PC-3 (cell line): ENCODE results near the gene PLLP.

Experiments
- EZH2phosphoT487 ChIP-seq: fragments of 300-600 bp; sonication (generic); IDR thresholded peaks from 2 replicates; pipeline ENCODE4 v1.6.1; 2018; ENCODE audit warnings: mild to moderate bottlenecking, antibody characterized with exemption, low read length, borderline replicate concordance
- TF ChIP-seq, protein P1 (sequence below): fragments of 300-600 bp; sonication (generic); conservative IDR thresholded peaks from 2 replicates; pipeline ENCODE4 v1.5.1; 2017; ENCODE audit warnings: antibody characterized with exemption, low read depth, mild to moderate bottlenecking, low read length

DNA sequence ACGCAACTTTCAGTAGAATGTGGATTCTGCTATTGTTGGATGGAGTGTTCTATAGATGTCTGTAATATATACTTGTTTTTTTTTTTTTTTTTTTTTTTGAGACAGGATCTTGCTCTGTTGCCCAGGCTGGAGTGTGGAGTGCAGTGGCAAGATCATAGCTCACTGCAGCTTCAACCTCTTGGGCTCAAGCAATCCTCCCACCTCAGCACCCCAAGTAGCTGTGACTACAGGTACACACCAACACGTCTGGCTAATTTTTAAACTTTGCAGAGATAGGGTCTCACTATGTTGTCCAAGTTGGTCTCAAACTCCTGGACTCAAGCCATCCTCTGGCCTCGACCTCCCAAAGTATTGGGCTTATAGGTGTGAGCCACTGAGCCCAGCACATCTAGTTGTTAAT is 46.9 kb upstream of the PLLP start:
- TF ChIP-seq, protein P1, sequence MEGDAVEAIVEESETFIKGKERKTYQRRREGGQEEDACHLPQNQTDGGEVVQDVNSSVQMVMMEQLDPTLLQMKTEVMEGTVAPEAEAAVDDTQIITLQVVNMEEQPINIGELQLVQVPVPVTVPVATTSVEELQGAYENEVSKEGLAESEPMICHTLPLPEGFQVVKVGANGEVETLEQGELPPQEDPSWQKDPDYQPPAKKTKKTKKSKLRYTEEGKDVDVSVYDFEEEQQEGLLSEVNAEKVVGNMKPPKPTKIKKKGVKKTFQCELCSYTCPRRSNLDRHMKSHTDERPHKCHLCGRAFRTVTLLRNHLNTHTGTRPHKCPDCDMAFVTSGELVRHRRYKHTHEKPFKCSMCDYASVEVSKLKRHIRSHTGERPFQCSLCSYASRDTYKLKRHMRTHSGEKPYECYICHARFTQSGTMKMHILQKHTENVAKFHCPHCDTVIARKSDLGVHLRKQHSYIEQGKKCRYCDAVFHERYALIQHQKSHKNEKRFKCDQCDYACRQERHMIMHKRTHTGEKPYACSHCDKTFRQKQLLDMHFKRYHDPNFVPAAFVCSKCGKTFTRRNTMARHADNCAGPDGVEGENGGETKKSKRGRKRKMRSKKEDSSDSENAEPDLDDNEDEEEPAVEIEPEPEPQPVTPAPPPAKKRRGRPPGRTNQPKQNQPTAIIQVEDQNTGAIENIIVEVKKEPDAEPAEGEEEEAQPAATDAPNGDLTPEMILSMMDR = no peak
- TF ChIP-seq EZH2phosphoT487 = no peak
